Mesenteric fat pad (tissue), 1 donor: Measurements from ENCODE around the gene CTCFL. TPM values are rescaled to one million over a fixed set of nuclear protein-coding genes. Genes with fewer than 3 reads are reported as not detected.

ENCODE experiments used
- DNase-seq: peaks from one replicate; pipeline ENCODE4 v3.0.0-alpha.2; 2020; ENCODE audit warnings: low spot score
- total RNA-seq: library from RNA; stranded (reverse); fragmentation: NEBNext Ultra II Directional; extraction: Animal tissue kit (Norgen Biotek cat#: 25700); gene quantifications from one replicate; pipeline ENCODE4 v1.2.1, GENCODE V29; 2021
- donor health status: DM: yes; HTN: yes; CAD: no.

The CTCFL gene
- total RNA-seq, 1 donor from 2014 or later = 0.16 TPM

DNA sequence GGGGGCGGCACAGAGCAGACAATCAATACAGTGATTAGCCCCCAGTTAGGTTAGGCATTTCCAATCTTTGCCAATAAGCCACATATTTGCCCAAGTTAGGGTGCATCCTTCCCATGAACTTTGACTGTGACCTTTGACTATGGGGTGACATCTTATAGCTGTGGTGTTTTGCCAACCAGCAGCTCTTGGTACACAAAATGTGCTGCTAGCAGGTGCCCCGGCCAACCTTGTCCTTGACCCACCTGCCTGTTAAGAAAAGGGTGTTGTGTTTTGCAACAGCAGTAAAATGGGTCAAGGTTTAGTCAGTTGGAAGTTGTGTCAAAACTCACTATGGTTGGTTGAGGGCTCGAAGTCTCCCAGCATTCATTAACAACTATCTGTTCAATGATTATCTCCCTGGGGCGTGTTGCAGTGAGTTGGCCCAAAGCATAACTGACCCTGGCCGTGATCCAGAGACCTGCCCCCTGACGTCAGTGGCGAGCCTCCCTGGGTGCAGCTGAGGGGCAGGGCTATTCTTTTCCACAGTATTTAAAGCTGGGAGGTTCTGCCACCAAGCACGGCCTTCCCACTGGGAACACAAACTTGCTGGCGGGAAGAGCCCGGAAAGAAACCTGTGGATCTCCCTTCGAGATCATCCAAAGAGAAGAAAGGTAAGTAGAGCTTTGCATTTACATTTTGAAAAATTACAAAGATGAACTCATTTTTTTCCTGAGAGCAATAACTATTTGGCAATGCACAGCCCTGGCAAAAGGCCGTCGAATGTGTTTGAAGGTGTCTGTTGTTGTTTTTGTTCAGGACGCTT is 35.8 kb upstream of the CTCFL start, which contains the start of gene PCK1:
Gene PCK1 (plus strand): TSS at position 557 of the 802 bp plus-strand sequence. CDS start 302 bp downstream, outside the sequence.
- DNase-seq = no peak

GRCh38 chr20:57559658-57560553 is 35.0 kb upstream of the CTCFL start:
- peak; percentile 24 for DNase-seq

DNA sequence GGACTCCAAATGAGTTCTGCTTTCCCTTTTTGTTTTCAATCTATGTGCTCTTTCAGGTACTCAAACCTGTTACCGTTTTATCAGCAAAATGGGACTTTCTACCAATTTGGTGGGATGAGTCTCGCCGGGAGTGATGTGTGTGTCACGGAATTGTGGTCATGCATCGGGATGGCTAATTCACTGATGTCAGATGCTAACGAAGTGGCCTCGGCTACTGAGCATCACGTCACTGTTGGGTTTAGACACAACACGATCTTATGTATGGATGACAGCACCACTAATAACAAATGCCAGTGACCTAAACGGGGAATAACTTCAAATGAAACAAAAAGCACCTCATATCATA is 34.3 kb upstream of the CTCFL start:
- DNase-seq = no peak

DNA sequence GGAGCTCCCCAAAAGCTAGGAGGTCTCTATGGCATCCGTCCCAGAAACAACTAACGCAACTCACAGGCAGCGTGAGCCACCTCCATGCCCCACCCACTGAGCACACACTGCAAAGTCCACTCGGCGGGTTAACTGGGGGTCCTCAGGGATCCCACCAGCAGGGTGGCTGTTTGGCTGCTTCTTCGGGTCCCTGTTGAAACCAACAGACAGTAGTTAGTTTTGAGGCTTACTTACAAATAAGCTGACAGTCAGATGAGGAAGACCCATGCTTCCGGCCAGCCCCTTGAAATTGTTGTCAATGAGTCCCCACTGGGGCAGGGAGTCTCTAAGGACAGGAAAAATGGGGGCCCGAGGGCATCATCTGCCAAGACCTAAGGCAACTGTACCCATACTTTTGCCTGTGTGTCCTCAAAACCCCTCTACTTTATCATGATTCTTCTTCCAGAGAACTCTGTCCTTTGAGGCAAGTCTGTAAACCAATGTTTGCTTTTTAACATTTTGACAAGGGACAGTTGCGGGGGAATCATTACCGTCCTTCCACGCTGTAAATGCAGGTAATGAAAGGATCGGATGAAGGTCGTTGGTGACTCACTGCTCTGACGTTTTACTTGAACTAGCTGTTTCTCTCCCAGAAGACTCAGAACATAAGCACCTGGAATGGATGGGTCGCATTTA is 33.8 kb upstream of the CTCFL start:
- peak; percentile 75 for DNase-seq

- no peak for DNase-seq
These were observed 33.1 kb upstream of the CTCFL start for GRCh38 chr20:57557926-57558613.

DNA sequence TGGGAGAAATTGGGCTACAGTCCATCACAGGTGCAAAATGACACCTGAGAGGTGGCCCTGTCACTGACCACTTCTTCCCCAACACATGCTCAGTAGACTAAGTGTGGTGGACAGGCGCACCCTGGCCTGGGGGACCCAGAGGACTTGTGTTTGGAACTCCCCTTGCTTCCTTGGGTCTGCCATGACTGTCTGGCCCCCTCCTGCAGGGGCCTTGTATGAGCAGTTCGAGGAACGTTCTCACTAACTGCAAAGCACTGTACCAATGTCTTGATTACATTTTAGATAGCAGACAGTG is 32.0 kb upstream of the CTCFL start:
- no peak for DNase-seq

- peak; percentile 51 for DNase-seq
These were observed 30.7 kb upstream of the CTCFL start for GRCh38 chr20:57555457-57556184.

DNA sequence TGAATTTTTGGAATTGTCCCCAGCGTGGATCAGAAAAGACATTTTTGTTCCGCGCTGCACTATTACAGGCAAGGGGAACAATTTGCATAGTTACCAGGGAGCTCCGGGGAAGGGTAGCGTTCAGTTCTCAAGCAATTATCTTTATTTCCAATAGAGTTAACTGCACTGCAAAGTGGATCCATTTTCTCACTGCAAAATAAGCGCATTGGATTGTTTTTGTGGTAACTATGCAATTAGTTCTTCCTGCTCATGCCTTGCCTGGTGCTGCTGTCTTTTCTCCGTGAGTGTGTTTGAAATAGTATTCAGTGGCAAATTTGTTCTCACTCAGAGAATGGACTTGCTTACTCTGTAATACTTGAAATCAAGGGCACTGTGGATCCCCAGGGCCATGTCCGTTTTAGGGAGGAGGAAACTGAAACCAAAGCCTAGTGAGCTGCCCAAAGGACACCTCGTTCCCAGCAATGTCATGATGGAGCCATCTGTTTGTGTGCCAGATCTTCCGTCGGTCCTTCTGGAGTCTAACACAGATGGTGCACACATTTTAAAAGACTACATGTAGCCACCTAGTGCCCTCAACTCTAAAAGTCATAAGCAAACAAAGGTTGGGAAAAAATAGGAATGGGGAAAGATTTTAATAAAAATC is 28.6 kb upstream of the CTCFL start:
- no peak for DNase-seq

DNA sequence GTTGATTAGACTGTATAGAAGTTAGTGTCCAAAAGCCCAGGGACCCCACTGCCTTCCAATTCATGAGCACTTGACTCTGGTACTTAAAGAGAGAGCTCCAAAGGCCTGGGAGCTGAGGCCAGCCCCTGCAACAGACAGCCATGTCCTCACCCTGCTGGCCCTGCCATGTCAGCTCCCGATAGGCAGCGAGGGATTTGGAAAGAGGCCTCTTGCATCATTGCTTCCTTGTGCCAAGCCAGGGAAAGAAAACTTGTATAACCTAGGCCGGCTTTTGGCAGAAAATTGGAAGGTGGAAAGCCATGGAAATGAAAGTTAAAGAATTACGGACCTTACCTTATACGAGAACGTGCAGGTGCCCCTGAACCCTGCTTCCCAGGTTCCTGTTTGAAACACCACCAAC is 27.5 kb upstream of the CTCFL start:
- DNase-seq = no peak

DNA sequence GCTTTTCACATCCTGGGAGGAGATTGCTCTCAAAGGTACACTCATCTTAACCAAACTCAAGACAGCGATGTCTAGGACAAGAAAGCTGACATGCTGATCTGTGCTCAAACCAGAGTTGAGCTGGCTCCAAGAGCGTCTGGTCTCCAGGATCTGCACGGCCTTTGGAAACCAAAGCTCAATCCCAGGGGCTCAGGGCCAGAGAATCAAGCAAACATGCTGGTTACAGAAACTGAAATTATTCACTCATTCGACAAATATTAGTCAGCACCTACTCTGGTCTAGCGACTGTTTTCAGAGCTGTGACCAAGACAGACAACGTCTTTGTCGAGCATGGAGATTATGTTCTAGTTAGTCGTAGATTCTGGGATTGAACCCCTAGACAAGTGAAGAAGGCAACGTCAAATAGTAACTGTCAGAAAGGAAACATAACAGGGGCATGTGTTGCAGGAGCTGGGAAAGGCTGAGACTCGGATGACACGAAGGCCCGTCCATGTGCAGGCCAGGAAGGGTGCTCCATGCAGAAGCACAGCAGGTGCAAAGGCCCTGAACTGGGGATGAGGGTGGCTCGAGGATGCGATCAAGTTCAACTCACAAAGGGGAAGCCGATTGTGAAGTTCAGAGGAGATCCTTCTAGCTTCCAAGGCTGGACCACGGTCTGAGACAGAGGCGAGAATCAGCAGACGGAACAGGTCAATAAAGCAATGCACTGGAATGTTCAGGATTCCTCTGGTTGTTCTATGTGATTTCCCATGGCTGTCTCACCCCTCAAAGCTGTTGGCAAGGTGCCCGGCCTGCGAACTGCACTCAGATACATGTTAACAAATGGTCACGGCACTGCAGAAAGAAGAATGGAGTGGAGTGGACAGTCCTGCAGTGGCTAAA is 23.5 kb upstream of the CTCFL start:
- DNase-seq = no peak

GRCh38 chr20:57546956-57547649 is 22.2 kb upstream of the CTCFL start:
- no peak for DNase-seq

DNA sequence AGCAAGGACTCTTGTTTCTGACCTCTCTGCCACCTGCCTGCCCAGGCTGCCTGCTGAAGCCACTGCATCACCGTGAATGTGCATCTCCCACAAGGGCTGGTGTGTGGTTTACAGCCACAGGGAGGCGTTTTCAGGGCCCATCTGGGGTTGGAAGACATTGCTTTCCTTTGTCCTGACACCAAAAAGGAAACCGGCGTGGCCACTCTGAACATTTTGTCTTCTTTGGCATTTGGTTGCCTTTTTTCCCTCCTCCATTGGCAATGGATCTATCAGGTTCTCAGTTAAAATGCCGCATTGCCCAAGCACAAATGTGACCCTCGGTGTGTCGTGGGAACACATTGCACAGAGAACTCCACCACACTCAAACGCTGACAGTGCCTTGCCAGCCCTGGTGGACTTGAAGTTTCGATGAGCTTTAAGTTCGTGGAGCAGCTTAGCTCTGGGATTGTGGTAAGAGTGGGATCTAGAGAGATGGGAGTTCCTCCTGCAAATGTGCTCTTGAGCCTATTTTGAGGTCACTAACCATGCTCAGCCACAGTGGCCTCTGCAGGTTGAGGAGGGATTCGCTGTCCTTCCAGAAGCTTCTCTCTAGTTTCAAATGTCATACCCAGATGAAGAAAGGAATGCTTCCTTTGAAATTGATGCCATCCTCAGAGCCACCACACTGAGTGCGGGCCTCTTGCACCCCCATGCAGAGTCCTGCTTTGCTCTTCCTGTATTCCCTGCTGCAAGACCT is 21.2 kb upstream of the CTCFL start:
- DNase-seq = no peak

DNA sequence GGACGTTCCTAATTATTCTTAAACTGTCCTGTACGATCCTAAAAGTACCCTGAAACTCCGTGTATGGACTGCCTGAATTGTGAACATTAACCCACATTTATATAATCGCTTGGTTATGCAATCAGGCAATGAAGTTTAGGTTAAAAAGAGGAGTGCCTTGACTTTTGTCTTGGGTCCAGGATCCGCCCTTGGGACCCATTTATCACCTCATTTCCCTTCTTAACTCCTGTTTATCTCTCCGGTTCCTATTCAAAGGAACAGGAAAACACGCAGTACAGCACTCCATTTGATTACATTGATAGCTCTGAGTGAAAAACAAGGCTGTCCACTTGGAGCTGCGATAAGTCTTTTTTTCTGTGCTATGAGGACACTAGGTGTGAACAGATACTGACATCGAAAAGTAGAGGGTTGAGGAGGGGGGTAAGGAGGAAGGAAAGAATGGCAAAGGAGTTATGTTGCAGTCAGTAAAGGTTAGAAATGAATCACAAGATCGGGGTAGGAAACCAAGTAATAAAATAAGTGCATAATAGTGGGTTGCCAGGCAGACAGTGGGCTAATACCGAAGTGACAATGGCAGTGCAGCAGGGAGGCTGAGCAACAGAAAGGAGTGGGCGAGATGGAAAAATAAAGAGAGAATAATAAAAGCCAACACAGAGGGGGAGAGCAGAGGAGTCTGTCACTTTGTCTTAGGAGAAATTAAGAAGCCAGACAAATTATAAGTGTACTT is 20.1 kb upstream of the CTCFL start:
- DNase-seq = no peak

- DNase-seq = no peak
These were observed 18.8 kb upstream of the CTCFL start for GRCh38 chr20:57543754-57544153.

- DNase-seq = no peak
These were observed 16.1 kb upstream of the CTCFL start for GRCh38 chr20:57540890-57541580.

DNA sequence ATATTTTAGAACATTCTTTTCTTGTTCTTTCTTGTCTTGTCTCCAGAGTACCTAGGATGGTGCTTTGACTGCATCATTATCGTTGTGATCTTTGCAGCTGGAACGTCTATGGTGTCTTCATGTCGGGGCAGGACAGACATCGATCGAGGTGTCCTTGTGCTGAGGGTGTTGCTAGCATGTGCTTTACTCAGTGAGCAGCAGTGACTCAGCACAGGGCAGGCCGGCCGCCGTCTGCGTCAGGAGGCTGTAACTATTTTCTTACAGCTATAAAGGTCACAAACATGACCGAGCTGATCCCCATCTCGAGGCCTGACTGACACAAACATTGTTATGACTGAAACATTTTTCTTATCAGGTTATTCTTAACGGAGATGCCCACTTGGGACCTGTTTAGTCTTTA is 14.9 kb upstream of the CTCFL start:
- DNase-seq = no peak

GRCh38 chr20:57537822-57538221 is 12.9 kb upstream of the CTCFL start:
- DNase-seq = no peak
